NCI-H1092 treated with DMSO at 0.1 percent for 48 hours (cell line): ENCODE data around the gene RAB11FIP3.
"Not testable (repeated sequence)": the region's sequence is repeated elsewhere in the genome, so short reads cannot be mapped to it uniquely, and the experiment has no call there.

Experiments
- DNase-seq: peaks from one replicate; lab custom pipeline; 2025; lab: John Stamatoyannopoulos, UW

Gene RAB11FIP3

GRCh38 chr16:494676-495075 lies 69.2 kb downstream of the RAB11FIP3 start:
- DNase-seq: not testable (repeated sequence)

DNA sequence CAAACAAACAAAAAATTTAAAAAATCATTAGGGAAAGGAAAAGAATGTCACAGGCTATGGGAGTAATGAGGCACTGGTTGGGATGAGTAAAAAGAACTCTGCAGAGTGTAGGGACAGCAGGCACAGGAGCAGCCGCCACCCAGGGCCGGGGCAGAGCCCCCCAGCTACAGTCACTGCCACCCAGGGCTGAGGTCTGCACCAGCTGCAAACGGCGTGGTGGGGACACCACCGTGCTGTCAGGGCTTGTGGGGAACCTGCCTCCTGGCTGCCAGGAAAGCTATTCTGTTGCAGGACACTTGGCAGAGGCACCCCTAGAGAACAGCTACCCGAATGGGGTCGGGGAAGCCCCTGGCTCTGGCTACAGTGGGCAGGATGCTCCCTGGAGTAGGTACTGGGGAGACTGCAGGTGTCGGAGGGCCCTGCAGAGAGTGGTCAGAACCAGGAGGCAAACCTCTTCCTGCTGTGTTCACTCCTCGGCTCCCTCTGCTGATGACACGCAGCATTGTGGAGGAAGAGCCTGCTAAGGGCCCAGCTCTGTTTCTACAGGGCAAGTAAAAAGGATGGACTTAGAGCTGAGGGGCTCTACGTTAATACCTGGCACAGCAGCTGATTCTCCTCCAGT lies 69.8 kb downstream of the RAB11FIP3 start:
- peak; percentile 20 for DNase-seq

- no peak for DNase-seq
These were observed 70.8 kb downstream of the RAB11FIP3 start for GRCh38 chr16:496097-496886.

DNA sequence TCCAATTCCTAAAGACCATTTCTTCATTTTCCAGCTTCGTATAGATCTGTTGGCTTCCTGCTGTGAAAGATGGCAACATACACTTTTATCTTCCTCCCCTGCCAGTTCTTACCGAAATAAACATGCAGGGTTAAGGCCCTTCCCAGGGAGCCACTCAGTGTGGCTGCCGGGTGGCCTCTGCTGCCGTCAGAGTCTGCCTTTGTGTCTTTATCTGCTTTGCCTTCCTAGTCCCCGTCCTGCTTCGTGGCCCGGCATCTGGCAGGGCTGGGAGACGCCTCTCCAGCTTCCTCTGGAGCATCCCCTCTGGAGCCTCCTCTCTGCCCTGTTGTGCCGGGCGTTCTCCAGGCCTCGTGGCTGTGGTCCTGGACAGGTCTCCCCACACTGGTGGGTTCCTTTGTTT lies 71.8 kb downstream of the RAB11FIP3 start:
- no peak for DNase-seq

DNA sequence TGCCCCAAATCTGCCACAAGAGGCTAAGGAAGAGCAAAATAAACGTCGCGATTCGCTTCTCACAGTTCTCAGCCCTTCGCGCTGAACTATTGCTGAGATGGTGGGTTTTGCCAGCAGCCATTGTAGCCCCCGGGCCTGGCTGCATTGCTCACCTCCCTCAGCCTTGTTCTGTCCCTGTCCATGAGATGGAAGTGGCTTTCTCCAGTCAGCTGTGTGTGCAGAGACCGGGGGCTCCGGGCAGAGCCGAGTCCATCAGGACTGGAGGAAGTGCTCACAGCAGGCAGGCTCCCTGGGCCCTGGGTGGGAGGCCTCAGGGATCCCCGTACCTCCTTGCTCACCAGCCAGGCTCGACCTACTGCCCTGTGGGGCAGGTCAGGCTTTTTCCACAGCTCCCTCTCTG lies 74.5 kb downstream of the RAB11FIP3 start:
- DNase-seq: no peak

- no peak for DNase-seq
These were observed 75.3 kb downstream of the RAB11FIP3 start for GRCh38 chr16:500709-501108.

DNA sequence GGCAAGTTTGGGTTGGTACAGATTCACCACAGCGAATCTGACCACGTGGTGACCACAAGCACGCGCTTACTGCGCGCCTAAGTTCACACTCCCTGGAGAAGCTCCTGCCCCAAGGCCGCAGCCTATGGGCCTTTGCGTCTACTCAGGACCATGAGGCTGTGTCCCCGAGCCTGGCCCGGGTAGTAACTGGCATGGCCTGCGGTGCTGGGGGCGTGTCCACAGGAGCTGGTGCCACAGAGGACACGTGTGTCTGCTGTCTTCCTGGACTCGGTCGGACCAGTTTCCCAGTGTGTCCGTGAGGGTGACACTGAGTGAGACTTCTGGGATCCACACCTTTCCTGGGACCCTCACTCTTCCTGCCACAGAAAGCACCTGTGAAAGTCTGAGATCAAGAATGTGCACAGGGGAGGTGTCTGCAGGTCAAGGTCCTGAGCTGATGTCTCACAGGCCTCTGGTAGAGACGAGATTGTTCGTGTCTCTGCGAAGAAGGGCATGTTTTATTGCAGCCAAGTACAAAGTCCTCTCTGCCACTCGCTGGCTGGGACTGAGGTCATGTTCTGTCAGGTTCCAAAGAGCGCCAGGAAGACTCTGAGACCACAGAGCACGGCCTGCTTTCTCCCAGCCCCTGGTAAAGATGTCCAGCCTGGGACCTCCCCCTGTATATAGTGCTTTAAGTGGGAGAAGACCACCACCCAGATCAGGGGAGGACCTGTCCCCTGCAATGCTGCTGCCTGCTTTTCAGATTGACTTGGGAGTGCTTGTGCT lies 76.9 kb downstream of the RAB11FIP3 start:
- DNase-seq: no peak

- no peak for DNase-seq
These were observed 78.0 kb downstream of the RAB11FIP3 start for GRCh38 chr16:503150-504071.

DNA sequence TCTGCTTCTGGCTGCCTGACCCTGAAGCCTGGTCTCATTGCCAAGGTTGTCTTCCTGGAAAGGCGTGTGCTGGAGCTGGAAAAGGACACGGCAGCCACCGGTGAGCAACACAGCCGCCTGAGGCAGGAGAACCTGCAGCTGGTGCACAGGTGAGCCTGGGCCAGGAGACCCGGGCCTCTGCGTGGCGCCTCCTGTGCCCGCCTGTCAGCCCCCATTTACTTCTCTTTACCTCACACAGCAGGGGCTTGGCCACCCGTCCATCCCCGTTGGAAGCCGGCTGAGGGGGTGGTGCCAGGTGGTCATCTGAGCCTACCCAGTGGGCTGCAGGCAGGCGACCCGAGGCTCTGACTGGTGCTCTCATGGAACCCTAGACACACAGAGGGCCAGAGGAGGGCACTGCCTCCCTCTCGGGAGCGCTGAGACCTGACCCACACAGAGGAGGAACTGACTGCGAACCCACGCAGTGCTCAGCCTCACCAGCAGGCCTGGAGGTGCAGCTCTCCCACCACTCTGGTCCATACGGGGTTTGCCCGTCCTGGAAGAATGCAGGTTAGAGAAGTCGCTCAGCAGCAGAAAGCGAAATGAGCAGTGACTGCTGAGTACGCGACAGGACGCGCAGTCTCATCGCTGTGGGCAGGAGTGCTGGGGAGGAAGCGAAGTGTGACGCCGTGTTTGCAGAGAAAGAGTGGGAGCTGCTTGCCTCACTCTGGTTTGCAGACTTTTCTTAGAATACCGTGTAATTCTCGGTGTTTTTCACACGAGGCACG lies 80.2 kb downstream of the RAB11FIP3 start:
- DNase-seq: no peak

- DNase-seq: no peak
These were observed 80.7 kb downstream of the RAB11FIP3 start for GRCh38 chr16:506246-506546.

DNA sequence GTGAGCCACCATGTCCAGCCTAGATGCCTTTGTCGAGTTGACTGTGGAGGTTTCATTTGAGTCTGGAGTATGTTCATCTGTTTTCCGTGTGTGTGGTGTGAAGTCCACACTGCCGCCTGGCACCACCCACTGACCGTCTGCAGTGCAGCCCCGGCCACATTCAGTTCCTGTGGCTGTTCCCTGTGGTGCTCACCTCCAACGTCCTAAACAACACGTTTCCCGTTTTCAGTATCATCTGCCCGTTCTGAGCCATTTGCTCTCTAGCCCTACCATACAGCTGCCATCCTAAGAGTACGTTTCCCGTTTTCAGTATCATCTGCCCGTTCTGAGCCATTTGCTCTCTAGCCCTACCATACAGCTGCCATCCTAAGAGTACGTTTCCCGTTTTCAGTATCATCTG lies 82.1 kb downstream of the RAB11FIP3 start:
- not testable (repeated sequence) for DNase-seq

GRCh38 chr16:507996-508395 lies 82.5 kb downstream of the RAB11FIP3 start:
- no peak for DNase-seq

- DNase-seq: no peak
These were observed 83.7 kb downstream of the RAB11FIP3 start for GRCh38 chr16:508884-509736.

DNA sequence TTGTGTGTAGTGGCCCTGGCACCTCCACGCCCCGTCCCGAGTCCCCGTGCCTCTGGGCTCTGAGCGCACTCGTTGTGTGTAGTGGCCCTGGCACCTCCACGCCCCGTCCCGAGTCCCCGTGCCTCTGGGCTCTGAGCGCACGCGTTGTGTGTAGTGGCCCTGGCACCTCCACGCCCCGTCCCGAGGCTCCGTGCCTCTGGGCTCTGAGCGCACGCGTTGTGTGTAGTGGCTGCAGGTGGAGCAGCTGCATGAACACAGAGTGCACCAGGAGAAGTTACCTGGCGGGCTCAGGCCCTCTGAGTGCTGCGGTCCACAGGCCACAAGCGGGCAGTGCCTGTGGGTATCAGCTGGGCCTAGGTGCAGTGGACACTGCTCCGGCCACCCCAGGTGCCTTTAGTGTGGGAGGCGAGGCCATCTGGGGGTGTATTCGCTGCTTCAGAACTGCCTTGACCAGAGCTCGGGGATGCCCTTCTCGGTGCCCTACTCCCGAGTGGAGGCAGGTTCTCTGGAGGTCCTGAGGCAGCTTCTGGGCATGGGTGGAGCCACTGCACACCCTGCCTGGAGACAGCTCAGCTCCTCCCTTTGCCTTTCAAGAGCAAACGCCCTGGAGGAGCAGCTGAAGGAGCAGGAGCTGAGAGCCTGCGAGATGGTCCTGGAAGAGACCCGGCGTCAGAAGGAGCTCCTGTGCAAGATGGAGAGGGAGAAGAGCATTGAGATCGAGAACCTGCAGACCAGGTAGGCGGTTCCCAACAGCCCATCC lies 84.8 kb downstream of the RAB11FIP3 start:
- no peak for DNase-seq

DNA sequence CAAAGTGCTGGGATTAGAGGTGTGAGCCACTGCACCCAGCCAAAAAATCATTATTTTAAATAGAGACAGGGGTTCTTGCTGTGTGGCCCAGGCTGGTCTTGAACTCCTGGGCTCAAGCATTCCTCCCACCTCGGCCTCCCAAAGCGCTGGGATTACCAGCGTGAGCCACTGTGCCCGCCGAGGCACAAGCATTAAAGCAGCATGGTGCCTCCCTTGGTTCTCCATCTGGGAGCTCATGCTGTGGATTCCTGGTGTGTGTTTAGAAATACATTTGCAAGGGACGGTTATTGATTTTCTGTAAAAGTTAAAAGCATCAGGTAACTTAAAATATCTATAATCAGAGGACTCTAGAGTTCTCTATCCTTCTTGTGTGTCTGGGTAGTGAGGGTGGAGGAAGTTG lies 87.4 kb downstream of the RAB11FIP3 start:
- no peak for DNase-seq

DNA sequence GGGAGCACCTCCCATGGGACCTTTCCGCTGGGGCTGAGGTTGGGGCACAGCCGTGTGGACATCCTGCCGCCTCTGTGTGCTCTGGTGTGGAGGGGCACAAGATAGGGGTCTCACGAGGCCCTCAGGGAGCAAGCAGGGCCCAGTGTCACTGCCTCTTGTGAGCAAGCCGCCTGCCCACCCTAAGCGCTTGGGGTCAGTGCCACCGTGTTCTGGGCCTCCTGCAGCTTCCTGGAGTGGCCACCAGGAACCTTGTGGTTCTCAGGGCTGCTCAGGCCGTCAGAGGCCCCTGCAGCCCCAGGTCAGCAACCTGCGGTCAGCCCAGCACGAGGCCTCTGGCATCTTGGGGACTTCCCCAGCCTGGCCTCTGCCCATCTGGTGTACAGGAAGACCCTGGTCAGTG lies 88.5 kb downstream of the RAB11FIP3 start:
- DNase-seq: no peak

- no peak for DNase-seq
These were observed 89.9 kb downstream of the RAB11FIP3 start for GRCh38 chr16:515175-515938.

DNA sequence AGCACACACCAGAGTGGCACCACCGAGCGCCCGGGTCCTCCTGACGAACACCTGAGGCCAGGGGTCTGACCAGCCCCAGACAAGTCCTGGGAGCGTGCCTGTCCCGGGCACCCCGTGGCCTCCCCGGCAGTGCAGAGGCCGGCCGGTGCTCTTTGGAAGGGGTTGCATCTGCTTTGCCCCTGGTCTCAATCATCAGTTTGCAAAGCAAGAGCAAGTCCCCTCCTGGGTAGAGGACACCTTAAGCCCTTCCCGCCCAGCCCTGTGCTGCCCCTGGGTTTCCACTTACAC lies 90.4 kb downstream of the RAB11FIP3 start:
- DNase-seq: no peak

GRCh38 chr16:516301-516700 lies 90.9 kb downstream of the RAB11FIP3 start:
- DNase-seq: no peak
